Body of pancreas (tissue), 4 donors: ENCODE data around the gene PPP1R15B.
A peak's percentile ranks its signal among the peaks of the same experiment; 100 is the strongest.

ENCODE experiments used
- CTCF ChIP-seq, 7 experiments: fragments of 450-650 bp in 4 of 7; fragments of 200-600 bp in 3 of 7; sonication (generic) in 3 of 7; IDR thresholded peaks; one replicate each; pipeline ENCODE4 v1.5.1; 2016 to 2019; ENCODE audit warnings: antibody characterized with exemption in 7 of 7
- POLR2A ChIP-seq, 3 donors: fragments of 450-650 bp; IDR thresholded peaks; one replicate each; pipeline ENCODE4 v1.6.1; 2016; ENCODE audit warnings: antibody characterized with exemption in 3 of 3, mild to moderate bottlenecking in 2 of 3

- peak in 1 of 7 experiments; percentile 26 for TF ChIP-seq CTCF (IDR thresholded peaks at IDR 0.05)
- TF ChIP-seq POLR2A (IDR thresholded peaks at IDR 0.05), result no peak
Observed at GRCh38 chr1:204359474-204360255, 52.0 kb downstream of the PPP1R15B start, which contains the start of gene PLEKHA6.
